SK-N-SH (cell line): ENCODE results near the gene FBXO10. TPM values are rescaled to one million over a fixed set of nuclear protein-coding genes. Genes with fewer than 3 reads are reported as not detected.

Source experiments
- CTCF ChIA-PET: fragments of 300-600, 350-600 bp; formaldehyde crosslinking; extraction: SDS; loops from one replicate; lab custom pipeline; 2021; lab: Yijun Ruan, JAX
- POLR2A ChIA-PET: fragments of 350-600 bp; sonication (Branson Sonifier 250); formaldehyde crosslinking; extraction: SDS; loops from one replicate; lab custom pipeline; 2020; ENCODE audit warnings: antibody characterized with exemption, inconsistent platforms; lab: Yijun Ruan, JAX
- DNase-seq: peaks from one replicate; pipeline ENCODE4 v3.0.0; 2012
- H2AFZ ChIP-seq: fragments of 200-600 bp; sonication (generic); 2 replicates; pipeline ENCODE4 v1.8.1; 2016; ENCODE audit warnings: antibody characterized with exemption, mild to moderate bottlenecking, low read depth
- H3F3A ChIP-seq: fragments of 200-600 bp; sonication (generic); replicated peaks from 2 replicates; pipeline ENCODE3; 2016; ENCODE audit warnings: antibody characterized with exemption, mild to moderate bottlenecking; ENCODE audit not compliant: insufficient read depth
- H3K27ac ChIP-seq, 2 experiments: fragments of 200-500 bp in 1 of 2; fragments of 200-600 bp in 1 of 2; sonication (Bioruptor generic) in 1 of 2; sonication (generic), shearing (Covaris generic) in 1 of 2; 2 replicates each; pipeline versions ENCODE4 v1.5.1 to v1.6.1; 2014 to 2016; ENCODE audit warnings: low read depth in 2 of 2, inconsistent platforms in 1 of 2, low read length in 1 of 2, mild to moderate bottlenecking in 1 of 2, mixed read lengths in 1 of 2
- H3K27me3 ChIP-seq: fragments of 200-600 bp; sonication (generic), shearing (Covaris generic); 2 replicates; pipeline ENCODE4 v1.6.1; 2016; ENCODE audit warnings: mixed run types; ENCODE audit not compliant: insufficient read depth
- H3K36me3 ChIP-seq, 2 experiments: fragments of 200-500 bp in 1 of 2; fragments of 200-600 bp in 1 of 2; sonication (Bioruptor generic) in 1 of 2; sonication (generic) in 1 of 2; replicated peaks in 1 of 2; 2 replicates each; pipeline versions ENCODE3 to v1.5.1; 2014 to 2016; ENCODE audit warnings: low read length in 1 of 2, mild to moderate bottlenecking in 1 of 2; ENCODE audit not compliant: insufficient read depth in 2 of 2, control insufficient read depth in 1 of 2
- H3K4me1 ChIP-seq, 2 experiments: fragments of 200-500 bp in 1 of 2; fragments of 200-600 bp in 1 of 2; sonication (Bioruptor generic) in 1 of 2; sonication (generic), shearing (Covaris generic) in 1 of 2; 2 replicates each; pipeline versions ENCODE4 v1.5.1 to v1.6.1; 2014 to 2016; ENCODE audit warnings: low read depth in 1 of 2, low read length in 1 of 2, mixed run types in 1 of 2; ENCODE audit not compliant: insufficient read depth in 2 of 2, control insufficient read depth in 1 of 2
- H3K4me2 ChIP-seq: fragments of 200-600 bp; sonication (generic), shearing (Covaris generic); 2 replicates; pipeline ENCODE4 v1.6.1; 2017; ENCODE audit warnings: mixed run types
- H3K4me3 ChIP-seq, 2 experiments: fragments of 200-500 bp in 1 of 2; fragments of 200-600 bp in 1 of 2; sonication (Bioruptor generic) in 1 of 2; sonication (generic), shearing (Covaris generic) in 1 of 2; 2 replicates each; pipeline versions ENCODE4 v1.5.1 to v1.8.1; 2014 to 2016; ENCODE audit warnings: low read depth in 2 of 2, inconsistent platforms in 1 of 2, low read length in 1 of 2, mild to moderate bottlenecking in 1 of 2, mixed read lengths in 1 of 2, moderate library complexity in 1 of 2
- H3K79me2 ChIP-seq: fragments of 200-600 bp; sonication (generic); 2 replicates; pipeline ENCODE4 v1.8.1; 2017; ENCODE audit warnings: mild to moderate bottlenecking; ENCODE audit not compliant: insufficient read depth
- H3K9ac ChIP-seq: fragments of 200-600 bp; sonication (generic); 2 replicates; pipeline ENCODE4 v1.6.1; 2017; ENCODE audit warnings: mixed run types
- H3K9me2 ChIP-seq: fragments of 200-600 bp; sonication (generic); 2 replicates; pipeline ENCODE4 v1.6.1; 2017; ENCODE audit warnings: mixed run types
- H3K9me3 ChIP-seq: fragments of 200-600 bp; sonication (generic); 2 replicates; pipeline ENCODE4 v1.6.1; 2017; ENCODE audit warnings: mixed run types, mild to moderate bottlenecking, moderate library complexity
- H4K20me1 ChIP-seq: fragments of 200-600 bp; sonication (generic); 2 replicates; pipeline ENCODE4 v1.6.1; 2017; ENCODE audit warnings: mild to moderate bottlenecking, mixed run types; ENCODE audit not compliant: insufficient read depth
- CHD2 ChIP-seq: fragments of 150-350 bp; IDR thresholded peaks from 2 replicates; pipeline ENCODE4 v1.6.1; 2018; ENCODE audit warnings: low read length; ENCODE audit not compliant: partially characterized antibody
- ELF1 ChIP-seq: IDR thresholded peaks from 2 replicates; pipeline ENCODE4 v1.4.0; 2012
- EP300 ChIP-seq, 2 experiments: IDR thresholded peaks; 2 replicates each; pipeline versions ENCODE4 v1.4.0 to v1.6.1; 2012; ENCODE audit warnings: borderline replicate concordance in 1 of 2, low read depth in 1 of 2, low read length in 1 of 2
- EZH2phosphoT487 ChIP-seq: fragments of 200-600 bp; sonication (generic); IDR thresholded peaks from 2 replicates; pipeline ENCODE4 v1.6.1; 2017; ENCODE audit warnings: low read depth, mixed run types, mild to moderate bottlenecking, antibody characterized with exemption, moderate library complexity, borderline replicate concordance
- FOXJ3 ChIP-seq: sonication (generic); formaldehyde crosslinking; IDR thresholded peaks from 2 replicates; pipeline ENCODE4 v1.5.1; 2020; ENCODE audit warnings: mild to moderate bottlenecking, missing genetic modification reagents
- GABPA ChIP-seq: IDR thresholded peaks from 2 replicates; pipeline ENCODE4 v1.4.0; 2012; ENCODE audit warnings: low read depth, mild to moderate bottlenecking
- JUND ChIP-seq: IDR thresholded peaks from 2 replicates; pipeline ENCODE4 v1.4.0; 2012
- MAX ChIP-seq: IDR thresholded peaks from 2 replicates; pipeline ENCODE4 v1.4.0; 2012; ENCODE audit warnings: low read depth
- NFIC ChIP-seq: IDR thresholded peaks from 2 replicates; pipeline ENCODE4 v1.4.0; 2012; ENCODE audit warnings: borderline replicate concordance
- POLR2AphosphoS5 ChIP-seq: IDR thresholded peaks from 2 replicates; pipeline ENCODE4 v1.6.1; 2012; ENCODE audit warnings: low read depth, low read length
- RXRA ChIP-seq: IDR thresholded peaks from 2 replicates; pipeline ENCODE4 v1.4.0; 2012; ENCODE audit warnings: low read depth, mild to moderate bottlenecking, borderline replicate concordance
- SIN3A ChIP-seq: IDR thresholded peaks from 2 replicates; pipeline ENCODE4 v1.6.1; 2012; ENCODE audit warnings: low read depth, mild to moderate bottlenecking, low read length, moderate library complexity, borderline replicate concordance
- TAF1 ChIP-seq: IDR thresholded peaks from 2 replicates; pipeline ENCODE4 v1.6.1; 2012; ENCODE audit warnings: low read depth, mild to moderate bottlenecking, low read length, moderate library complexity, borderline replicate concordance
- TEAD4 ChIP-seq: IDR thresholded peaks from 2 replicates; pipeline ENCODE4 v1.4.0; 2012; ENCODE audit warnings: mild to moderate bottlenecking, borderline replicate concordance; ENCODE audit not compliant: insufficient read depth
- ZBTB33 ChIP-seq: IDR thresholded peaks from 2 replicates; pipeline ENCODE4 v1.4.0; 2012; ENCODE audit warnings: low read depth, borderline replicate concordance
- WGBS: methylation state at CpG from one replicate; pipeline ENCODE4 v1.1.6; 2017; ENCODE audit warnings: low lambda C conversion rate; 5-methylcytosine and 5-hydroxymethylcytosine counted together
- polyA plus RNA-seq, 3 experiments: library from polyadenylated mRNA; depleted of rRNA; stranded (reverse); fragments of >200 nt; gene quantifications; 2 replicates each; pipeline ENCODE4 v1.2.3, GENCODE V29; 2012
- TF ChIP-seq, protein P1 (sequence below): IDR thresholded peaks from 2 replicates; pipeline ENCODE4 v1.6.1; 2012; ENCODE audit warnings: mild to moderate bottlenecking, low read depth, low read length, moderate library complexity

Gene FBXO10
- polyA plus RNA-seq, 1 of the 3 experiments (the other 2 are of a cell fraction) = 10.1 TPM

- H3K9ac ChIP-seq = no peak overlapping the region
- no peak for TF ChIP-seq RXRA
- TF ChIP-seq TEAD4 = no peak
- TF ChIP-seq, protein P1, sequence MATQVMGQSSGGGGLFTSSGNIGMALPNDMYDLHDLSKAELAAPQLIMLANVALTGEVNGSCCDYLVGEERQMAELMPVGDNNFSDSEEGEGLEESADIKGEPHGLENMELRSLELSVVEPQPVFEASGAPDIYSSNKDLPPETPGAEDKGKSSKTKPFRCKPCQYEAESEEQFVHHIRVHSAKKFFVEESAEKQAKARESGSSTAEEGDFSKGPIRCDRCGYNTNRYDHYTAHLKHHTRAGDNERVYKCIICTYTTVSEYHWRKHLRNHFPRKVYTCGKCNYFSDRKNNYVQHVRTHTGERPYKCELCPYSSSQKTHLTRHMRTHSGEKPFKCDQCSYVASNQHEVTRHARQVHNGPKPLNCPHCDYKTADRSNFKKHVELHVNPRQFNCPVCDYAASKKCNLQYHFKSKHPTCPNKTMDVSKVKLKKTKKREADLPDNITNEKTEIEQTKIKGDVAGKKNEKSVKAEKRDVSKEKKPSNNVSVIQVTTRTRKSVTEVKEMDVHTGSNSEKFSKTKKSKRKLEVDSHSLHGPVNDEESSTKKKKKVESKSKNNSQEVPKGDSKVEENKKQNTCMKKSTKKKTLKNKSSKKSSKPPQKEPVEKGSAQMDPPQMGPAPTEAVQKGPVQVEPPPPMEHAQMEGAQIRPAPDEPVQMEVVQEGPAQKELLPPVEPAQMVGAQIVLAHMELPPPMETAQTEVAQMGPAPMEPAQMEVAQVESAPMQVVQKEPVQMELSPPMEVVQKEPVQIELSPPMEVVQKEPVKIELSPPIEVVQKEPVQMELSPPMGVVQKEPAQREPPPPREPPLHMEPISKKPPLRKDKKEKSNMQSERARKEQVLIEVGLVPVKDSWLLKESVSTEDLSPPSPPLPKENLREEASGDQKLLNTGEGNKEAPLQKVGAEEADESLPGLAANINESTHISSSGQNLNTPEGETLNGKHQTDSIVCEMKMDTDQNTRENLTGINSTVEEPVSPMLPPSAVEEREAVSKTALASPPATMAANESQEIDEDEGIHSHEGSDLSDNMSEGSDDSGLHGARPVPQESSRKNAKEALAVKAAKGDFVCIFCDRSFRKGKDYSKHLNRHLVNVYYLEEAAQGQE = peak; percentile 53; the same call in 1 of the 2 replicates
- no peak for TF ChIP-seq JUND
- no peak for TF ChIP-seq ZBTB33
- TF ChIP-seq POLR2AphosphoS5 = no peak
- no peak for TF ChIP-seq EZH2phosphoT487
- no peaks in the 10 kb centered on the region for H3K36me3 ChIP-seq
- no peak for DNase-seq
- no peaks in the 10 kb centered on the region for H4K20me1 ChIP-seq
- no peak overlapping the region for H3K4me2 ChIP-seq
- no peaks in the 10 kb centered on the region for H3K79me2 ChIP-seq
- no peaks in the 10 kb centered on the region for H3K9me2 ChIP-seq
- H3K9me3 ChIP-seq = no peaks in the 10 kb centered on the region
- CTCF ChIA-PET = interaction anchor here (0.7 to 1.1 kb wide), 3 partner anchors 12 to 107 kb away, joined by 3 read pairs; no protein-coding TSS in a partner anchor
- WGBS = 70% methylated on average over 4 of the region's 5 CpGs
- no peaks in the 10 kb centered on the region for H3F3A ChIP-seq
- H3K4me3 ChIP-seq = no peak overlapping the region
- POLR2A ChIA-PET = no interaction called here
- no peaks in the 10 kb centered on the region; the same call in 1 of the 2 replicates for H3K27me3 ChIP-seq
- no peak overlapping the region for H3K27ac ChIP-seq
- peaks cover 0 to 23% of the 10 kb centered on the region in 2 experiments; a peak in 2 of 4 replicates for H3K4me1 ChIP-seq
- H2AFZ ChIP-seq = no peak overlapping the region
These were observed 49.0 kb upstream of the FBXO10 start for GRCh38 chr9:37625036-37625757.

- Histone ChIP-seq H3K79me2 (no peaks in the 10 kb centered on the region), H3K27ac (no peak overlapping the region), H3K4me2 (no peak overlapping the region), H3K4me3 (no peak overlapping the region), H3K4me1 (peaks cover 0 to 23% of the 10 kb centered on the region in 2 experiments; a peak in 2 of 4 replicates), H3K36me3 (no peaks in the 10 kb centered on the region), H3K27me3 (no peaks in the 10 kb centered on the region), H3K9ac (no peak overlapping the region), H2AFZ (no peak overlapping the region), H3K9me2 (no peaks in the 10 kb centered on the region), H3K9me3 (no peaks in the 10 kb centered on the region), H3F3A (no peaks in the 10 kb centered on the region), H4K20me1 (no peaks in the 10 kb centered on the region)
- DNase-seq = no peak
- CTCF ChIA-PET = interaction anchor here (0.6 kb wide), 1 partner anchor 22 kb away, joined by 3 read pairs; no protein-coding TSS in a partner anchor
- WGBS = 36% methylated on average over 1 of the region's 1 CpG
- POLR2A ChIA-PET = interaction anchor here (0.5 kb wide), 1 partner anchor 18 kb away, joined by 4 read pairs; no protein-coding TSS in a partner anchor
- TF ChIP-seq ELF1 (no peak), GABPA (no peak), TAF1 (no peak), CHD2 (no peak), MAX (no peak), FOXJ3 (CRISPR knock-in tag) (no peak), ZBTB33 (no peak), SIN3A (no peak), EP300 (IDR thresholded peaks at IDR 0.05; ENCODE audit: borderline replicate concordance in 1 of 2, low read depth in 1 of 2, low read length in 1 of 2) (no peak), NFIC (no peak)
These were observed 47.9 kb upstream of the FBXO10 start for GRCh38 chr9:37624073-37624472.
